NCI-H1417 (cell line): ENCODE data around the gene PSTPIP1.

Experiments
- DNase-seq, 3 experiments: peaks; one replicate each; lab custom pipeline; 2025; lab: John Stamatoyannopoulos, UW

The PSTPIP1 gene

DNA sequence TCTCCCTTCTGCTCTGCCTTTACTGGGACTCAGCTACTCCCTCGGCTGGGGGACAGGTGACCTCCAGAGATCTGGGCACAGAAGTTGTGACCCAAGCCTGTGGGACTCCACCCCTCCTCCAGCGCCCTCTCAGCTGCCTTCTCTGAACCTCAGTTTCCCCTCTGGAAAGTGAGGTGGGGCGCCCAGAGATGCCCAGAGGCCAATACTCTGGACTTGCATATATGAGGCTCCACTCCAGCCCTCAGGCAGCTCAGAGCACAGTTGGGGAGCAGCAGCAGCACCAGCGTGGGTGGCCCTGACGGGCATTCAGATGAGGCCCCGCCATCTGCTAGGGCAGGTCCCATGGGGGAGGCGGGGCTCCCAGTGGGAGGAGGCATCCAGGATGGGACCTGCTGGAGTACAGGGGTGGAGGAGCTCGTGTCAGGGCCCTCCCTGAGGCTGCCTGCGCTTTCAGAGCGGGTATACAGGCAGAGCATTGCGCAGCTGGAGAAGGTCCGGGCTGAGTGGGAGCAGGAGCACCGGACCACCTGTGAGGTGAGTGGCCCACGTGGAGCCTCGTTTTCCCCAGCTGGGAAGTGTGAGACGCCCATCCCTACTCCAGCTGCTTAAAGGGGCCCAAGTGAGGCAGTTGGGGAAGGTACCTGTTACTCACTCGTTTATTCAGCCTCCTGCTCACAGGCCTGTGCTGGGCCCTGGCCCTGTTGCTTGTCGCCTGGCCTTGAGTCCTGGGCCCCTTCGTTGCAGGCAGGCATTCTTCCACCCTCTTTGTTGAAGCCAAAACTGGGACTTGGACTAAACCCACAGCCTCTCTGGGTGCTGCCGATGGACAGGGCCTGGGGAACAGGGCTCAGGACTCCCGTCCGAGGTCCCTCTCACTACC lies 35.4 kb downstream of the PSTPIP1 start:
- DNase-seq: no peak

GRCh38 chr15:77030928-77031375 lies 36.0 kb downstream of the PSTPIP1 start:
- no peak for DNase-seq

DNA sequence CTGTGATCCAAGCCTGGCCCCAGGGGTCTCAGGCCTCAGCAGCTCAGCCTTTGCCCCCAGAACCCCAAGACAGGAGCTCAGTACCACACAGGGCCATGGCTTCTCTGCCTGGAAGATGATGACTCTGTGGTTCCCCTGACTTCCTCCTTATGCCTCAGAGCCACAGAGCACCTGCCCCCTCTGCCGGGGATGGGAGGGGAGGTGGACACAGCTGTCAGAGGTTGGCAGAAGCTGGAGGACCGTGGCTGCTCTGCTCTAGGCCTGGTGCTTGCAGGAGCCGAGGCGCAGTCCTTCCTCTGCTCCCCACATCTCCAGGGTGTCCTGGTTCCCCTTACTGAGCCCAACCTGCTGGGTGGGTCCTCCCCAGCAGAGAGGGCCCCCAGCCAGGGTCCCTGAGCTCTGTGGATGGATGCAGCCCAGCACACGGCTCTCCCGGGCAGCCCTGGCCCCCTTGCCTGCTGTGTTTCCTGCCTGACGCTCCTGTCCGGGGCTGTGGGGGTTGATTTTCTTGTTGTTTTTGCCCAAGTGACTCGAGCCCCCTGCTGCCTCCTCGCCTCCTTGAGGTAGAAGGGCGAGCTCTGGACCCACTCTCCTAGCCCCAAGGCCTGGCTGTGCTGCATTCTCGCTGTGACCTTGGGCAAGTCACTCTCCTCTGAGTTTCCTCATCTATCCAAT lies 36.6 kb downstream of the PSTPIP1 start:
- peak in 2 of 3 experiments; percentile 51 to 69 for DNase-seq

DNA sequence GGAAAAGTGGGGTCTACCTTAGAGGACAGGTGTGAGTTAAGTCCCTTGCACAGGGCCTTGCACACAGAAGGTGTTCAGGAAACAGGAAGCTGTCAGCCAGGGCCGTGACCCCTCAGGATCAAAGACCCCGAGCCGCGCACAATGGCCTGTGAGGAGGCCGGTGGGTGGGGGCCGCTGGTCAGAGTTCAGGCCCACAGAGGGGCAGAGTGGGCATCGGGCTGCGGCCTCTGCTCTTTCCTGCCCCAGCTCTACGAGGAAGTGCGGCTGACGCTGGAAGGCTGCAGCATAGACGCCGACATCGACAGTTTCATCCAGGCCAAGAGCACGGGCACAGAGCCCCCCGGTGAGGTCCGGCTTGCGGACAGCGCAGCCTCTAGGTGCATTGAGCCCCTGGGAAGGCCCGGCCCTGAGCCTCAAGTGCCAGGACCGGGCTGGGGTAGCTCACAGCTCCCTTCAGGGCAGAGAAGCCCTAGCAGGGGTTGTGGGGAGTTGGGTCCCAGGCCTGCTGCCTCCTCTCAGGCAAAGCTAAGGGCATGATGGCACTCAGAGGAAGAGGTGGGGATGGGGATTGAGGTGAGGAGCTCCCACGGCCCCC lies 37.2 kb downstream of the PSTPIP1 start:
- no peak for DNase-seq

DNA sequence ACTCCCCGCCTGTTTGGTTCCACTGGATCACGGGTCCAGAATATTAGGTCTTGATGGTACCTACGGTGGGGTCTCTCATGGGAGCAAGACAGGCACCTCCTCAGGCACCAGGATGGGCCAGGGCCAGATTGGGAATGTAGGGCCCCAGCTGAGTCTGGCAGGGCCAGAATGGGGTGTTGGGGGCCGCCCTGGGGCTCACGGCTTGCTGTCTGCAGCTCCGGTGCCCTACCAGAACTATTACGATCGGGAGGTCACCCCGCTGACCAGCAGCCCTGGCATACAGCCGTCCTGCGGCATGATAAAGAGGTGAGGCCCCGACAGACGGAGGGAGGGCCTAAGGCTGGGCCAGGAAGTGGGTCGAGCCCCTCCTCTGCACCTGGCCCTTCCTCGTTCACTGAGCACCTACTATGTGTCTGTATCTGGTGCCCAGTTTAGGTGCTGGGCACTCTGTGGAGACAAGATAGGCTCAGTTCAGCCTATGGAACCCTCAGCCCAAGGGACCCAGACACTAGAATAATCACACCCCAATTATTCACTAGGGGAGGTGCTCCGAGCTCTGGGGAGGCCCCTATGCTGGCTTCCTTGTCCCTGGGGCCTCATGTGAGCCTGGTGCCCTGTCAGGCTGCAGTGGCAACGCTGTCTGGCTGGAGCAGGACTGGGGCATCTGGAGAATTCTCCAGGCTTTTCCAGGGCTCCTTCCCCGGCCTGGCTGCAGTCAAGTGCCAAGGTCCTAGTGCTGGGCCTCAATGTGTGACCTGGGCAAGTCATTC lies 37.9 kb downstream of the PSTPIP1 start:
- DNase-seq: no peak

DNA sequence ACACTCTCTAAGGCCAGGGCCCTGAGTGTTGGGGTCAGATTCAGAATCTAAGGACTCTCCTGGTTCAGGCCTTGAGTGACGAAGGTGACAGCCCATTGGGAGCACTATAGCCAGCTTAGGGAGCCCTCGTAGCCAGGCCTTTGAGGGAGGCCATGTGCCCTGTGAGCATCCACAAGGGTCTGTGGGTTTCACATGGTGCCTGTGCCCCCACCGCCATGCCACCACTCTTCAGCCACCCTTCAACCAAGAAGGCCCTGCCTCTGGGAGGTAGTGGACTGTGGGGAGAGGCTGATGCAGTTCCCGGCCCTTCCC lies 38.4 kb downstream of the PSTPIP1 start:
- no peak for DNase-seq

- no peak for DNase-seq
Observed at GRCh38 chr15:77033729-77034671, 39.1 kb downstream of the PSTPIP1 start.

GRCh38 chr15:77034695-77035489 lies 40.0 kb downstream of the PSTPIP1 start:
- DNase-seq: no peak

DNA sequence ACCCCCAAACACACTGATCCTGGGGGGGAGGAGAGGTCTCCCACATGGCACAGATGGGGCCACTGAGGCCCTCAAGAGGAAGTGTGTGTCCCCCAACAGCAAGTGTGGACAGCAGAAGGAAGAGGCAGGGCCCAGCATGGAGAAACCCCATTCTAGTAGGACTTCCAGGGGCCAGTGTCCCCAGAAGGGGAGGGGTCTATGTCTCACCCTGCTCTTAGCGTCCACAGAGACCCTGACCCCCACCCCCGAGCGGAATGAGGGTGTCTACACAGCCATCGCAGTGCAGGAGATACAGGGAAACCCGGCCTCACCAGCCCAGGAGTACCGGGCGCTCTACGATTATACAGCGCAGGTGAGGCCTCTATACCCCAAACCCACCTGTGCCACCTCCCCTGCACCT lies 40.7 kb downstream of the PSTPIP1 start:
- no peak for DNase-seq

DNA sequence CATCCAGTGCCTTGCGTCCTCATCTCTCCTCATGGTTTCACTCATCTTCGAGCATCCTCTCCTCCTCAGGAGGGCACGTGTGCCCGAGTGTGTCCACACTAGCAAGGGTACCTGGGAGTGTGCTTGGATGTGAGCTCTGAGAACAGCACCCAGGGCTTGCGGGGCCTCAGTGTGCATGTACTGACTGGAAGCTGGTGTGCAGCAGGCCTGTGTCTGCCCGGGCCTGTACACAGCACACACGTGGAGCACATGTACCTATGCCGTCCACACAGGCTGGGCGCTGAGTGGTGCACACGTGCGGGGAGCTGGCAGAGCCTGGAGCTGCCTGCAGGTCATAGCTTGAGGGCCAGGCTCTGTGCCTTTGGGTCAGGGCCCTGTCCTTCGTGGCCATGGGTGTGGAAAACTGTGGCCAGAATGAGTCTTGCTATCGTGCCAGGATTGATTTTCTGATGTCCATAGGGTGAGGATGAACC lies 41.1 kb downstream of the PSTPIP1 start:
- DNase-seq: no peak

- no peak for DNase-seq
Observed at GRCh38 chr15:77036537-77037387, 41.8 kb downstream of the PSTPIP1 start.

DNA sequence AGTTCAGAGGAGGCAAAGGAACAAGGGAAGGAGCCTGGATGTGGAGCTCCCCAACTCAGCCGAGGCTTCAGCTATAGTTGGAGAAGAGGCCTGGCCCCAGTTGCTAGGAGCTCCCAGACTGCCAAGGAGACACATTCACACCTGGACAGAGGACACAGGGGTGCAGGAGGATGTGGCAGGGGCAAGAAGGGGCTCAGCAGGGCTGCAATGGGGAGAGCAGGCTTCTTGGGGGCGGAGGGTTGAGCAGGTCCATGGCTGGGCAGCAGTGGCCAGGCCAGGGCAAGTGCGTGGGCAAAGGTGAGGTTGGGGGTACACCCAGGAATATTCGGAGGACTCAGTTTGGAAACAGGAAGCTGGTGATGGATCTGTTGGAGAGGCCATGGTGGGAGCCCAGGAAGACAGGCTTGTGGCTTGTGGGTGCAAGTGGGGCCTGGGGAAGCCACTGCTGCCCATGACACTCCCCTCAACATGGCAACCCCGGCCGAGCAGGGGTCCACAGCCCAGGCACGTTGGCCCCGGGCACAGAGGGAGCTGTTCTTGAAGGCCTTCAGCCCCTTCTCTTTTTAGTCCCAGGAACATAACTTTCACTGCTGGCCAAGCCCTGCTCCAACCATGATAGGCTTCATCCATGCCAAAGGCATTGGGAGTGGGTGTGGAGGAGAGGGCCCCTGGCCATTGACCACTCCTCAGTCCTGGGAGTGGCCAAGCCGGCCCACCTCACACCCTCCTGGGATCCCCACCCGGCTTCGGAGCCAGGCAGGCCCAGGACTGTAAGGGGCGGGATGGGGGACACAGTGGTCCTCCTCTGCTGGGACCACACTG lies 42.7 kb downstream of the PSTPIP1 start:
- no peak for DNase-seq

- no peak for DNase-seq
Observed at GRCh38 chr15:77038312-77039216, 43.6 kb downstream of the PSTPIP1 start.

GRCh38 chr15:77039217-77039533 lies 44.2 kb downstream of the PSTPIP1 start:
- DNase-seq: no peak

GRCh38 chr15:77039848-77040247 lies 44.9 kb downstream of the PSTPIP1 start:
- no peak for DNase-seq

DNA sequence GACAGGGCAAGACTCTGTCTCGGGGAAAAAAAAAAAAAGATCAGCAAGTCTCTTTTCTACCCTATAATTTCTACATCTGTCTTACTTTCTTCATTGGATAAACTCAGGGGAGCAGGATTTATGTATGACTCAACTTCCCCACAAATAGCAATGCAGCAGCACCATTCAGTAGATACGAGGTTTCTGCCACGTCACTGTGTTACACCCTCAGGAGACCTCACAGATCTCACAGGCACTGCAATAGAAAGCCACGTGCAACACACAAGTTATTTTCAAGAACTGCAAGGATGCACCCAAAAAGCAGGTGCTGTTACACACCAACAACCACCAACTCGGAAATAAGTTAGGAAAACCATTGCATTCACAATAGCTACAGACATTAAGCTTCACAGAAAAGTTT lies 45.7 kb downstream of the PSTPIP1 start:
- no peak for DNase-seq

DNA sequence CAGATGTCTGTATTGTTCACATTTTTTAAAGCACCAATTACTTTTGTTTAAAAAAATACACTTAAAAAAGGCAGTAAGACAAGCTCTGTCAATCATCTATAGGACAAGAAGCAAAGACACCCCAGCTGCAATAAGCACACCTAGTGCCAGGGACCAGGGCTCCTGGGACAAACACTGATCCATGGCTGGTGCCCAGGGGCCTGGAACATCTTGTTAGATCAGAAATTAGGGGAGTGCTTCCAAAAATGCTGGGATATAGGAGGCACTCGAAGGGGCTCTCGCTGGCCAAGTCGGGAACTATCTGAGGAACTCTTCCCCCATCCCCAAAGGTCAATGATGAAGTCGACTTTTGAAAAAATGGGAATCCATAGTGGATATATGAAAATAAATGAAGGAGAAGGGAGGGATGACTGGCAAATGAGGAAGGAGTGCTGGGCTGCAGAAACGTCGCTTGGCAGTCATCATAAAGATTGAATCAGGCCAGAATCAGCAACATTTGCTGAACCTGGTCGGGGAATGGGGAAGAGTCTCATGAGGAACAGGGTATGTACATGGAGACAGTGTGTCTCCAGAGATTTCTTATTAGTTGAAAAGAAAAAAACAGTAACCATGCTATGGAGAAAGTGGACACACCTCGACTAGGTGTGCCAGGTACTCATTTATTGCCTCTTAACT lies 47.5 kb downstream of the PSTPIP1 start:
- DNase-seq: no peak
